GM19468 (cell line): ENCODE measurements around the gene POLR1B.
"Not testable (repeated sequence)": the region's sequence is repeated elsewhere in the genome, so short reads cannot be mapped to it uniquely, and the experiment has no call there.

Experiments used
- ATAC-seq: cut with Tn5 transposase; IDR thresholded peaks from one replicate; pipeline ENCODE4 v1.9.1; 2021; ENCODE audit warnings: mild to moderate bottlenecking, moderate library complexity, moderate number of reproducible peaks; ENCODE audit not compliant: unreplicated experiment; ENCODE audit errors: extremely low read depth

The POLR1B gene

DNA sequence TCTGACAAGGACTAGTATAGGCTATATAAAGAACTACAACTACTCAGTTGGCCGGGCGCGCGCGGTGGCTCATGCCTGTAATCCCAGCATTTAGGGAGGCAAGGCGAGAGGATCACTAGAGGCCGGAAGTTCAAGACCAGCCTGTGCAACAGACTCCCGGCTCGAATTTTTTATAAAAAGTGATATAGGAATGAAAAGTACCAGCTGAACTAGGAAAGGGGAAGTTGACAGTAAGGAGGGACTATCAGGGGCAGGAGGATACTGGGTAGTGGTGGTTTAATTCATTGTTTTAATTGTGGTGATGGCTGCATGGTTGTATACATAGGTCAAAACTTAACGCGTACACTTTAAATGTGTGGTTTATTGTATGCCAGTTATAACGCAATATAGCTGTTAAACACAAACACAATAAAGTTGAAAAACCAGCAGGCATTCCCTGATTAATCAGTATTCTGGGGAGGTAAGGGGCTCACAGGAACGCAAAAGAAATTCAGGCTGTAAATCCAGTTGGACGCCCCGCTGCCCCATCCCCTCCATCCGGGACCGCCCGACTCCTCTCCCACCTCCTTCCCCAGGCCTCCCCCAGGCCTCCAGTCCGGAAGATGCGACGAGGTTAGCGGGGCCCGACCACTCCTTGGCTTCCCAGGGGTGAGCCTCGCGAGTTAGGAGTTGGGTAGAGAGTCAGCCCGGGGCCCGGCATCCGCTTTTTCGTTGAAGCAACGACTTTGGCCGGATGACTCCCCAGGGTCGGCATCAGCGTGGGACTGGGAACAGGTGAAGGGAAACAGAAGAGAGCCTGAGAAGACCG, 746 bp upstream of the POLR1B start:
- ATAC-seq = peak; percentile 14

GRCh38 chr2:112542984-112543661, 858 bp downstream of the POLR1B start:
- no peak for ATAC-seq

- no peak for ATAC-seq
Measured at GRCh38 chr2:112547333-112547732, 5.1 kb downstream of the POLR1B start.

- no peak for ATAC-seq
Measured at GRCh38 chr2:112548980-112549379, 6.7 kb downstream of the POLR1B start.

GRCh38 chr2:112566104-112566503, 23.8 kb downstream of the POLR1B start:
- ATAC-seq = peak; percentile 42

- ATAC-seq = not testable (repeated sequence)
Measured at GRCh38 chr2:112566508-112566907, 24.2 kb downstream of the POLR1B start.

GRCh38 chr2:112572005-112572404, 29.7 kb downstream of the POLR1B start:
- no peak for ATAC-seq

DNA sequence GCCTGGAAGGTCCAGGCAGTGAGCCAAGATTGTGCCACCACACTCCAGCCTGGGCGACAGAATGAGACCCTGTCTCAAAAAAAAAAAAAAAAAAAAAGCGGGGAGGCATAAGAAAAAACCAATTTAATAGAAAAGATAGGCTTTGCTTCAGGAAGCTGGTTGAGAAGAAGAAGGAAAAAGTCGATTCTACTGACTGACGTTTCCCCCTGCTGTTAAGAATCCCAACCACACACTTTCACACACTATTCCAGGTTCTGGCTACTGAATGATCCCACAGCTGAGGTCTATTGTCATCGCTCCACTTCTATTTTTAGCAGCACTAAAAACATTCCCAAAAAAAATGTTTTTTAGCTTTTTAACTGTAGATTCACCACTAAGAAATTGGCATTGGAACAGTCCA, 35.5 kb downstream of the POLR1B start:
- ATAC-seq = no peak

- no peak for ATAC-seq
Measured at GRCh38 chr2:112579241-112579640, 37.0 kb downstream of the POLR1B start.

DNA sequence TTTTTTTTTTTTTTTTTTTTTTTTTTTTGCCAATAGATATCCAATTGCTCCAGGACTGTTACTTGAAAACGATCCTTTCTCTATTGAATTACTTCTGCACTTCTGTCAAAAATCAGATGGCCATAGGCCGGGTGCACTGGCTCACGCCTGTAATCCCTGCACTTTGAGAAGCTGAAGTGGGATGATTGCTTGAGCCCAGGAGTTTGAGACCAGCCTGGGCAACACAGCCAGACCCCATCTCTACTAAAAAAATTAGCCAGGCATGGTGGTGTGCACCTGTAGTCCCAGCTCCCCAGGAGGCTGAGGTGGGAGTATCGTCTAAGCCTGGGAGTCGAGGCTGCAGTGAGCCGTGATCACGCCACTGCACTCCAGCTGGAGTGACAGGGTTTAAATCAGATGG, 37.8 kb downstream of the POLR1B start:
- ATAC-seq = no peak

GRCh38 chr2:112582314-112582746, 40.1 kb downstream of the POLR1B start:
- no peak for ATAC-seq

GRCh38 chr2:112583497-112584133, 41.4 kb downstream of the POLR1B start:
- ATAC-seq = no peak

GRCh38 chr2:112584134-112584890, 42.0 kb downstream of the POLR1B start, which contains the start of gene CHCHD5:
TSS of gene CHCHD5 (plus strand) at chr2:112584609. CDS start at chr2:112584648, 39 bp downstream.
- peak; percentile 87 for ATAC-seq

DNA sequence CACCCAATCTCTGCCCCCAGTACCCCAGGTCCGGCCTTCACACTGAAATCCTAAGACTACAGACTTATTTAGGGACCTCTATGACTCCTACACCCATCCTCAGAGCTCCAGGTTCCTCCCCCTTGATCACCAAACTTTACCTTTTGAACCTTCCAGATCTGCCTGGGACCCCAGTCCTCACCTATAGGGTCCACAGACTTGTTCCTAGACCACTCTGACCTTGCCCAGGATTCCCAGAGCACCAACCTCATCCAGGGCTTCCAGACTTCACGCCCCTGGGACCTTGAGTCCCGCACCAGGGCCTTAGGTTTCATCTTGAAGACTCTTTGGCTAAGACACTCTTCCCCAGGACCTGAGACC, 42.6 kb downstream of the POLR1B start:
- ATAC-seq = no peak

DNA sequence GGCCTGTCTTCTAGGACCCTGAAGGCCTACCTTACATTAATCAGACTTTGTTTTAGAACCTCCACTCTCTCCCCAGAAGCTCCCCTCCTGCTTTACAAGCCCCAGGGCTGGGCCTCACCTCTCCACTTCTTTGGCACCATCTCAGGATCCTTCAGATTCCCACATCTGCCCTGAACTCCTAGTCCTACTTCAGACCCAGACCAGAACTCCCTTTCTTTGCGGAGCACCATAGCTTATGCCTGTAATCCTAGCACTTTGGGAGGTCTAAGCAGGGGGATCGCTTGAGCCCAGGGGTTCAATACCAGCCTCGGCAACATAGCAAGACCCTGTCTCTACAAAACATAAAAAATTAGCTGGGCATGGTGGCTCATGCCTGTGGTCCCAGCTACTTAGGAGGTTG, 43.1 kb downstream of the POLR1B start:
- no peak for ATAC-seq

DNA sequence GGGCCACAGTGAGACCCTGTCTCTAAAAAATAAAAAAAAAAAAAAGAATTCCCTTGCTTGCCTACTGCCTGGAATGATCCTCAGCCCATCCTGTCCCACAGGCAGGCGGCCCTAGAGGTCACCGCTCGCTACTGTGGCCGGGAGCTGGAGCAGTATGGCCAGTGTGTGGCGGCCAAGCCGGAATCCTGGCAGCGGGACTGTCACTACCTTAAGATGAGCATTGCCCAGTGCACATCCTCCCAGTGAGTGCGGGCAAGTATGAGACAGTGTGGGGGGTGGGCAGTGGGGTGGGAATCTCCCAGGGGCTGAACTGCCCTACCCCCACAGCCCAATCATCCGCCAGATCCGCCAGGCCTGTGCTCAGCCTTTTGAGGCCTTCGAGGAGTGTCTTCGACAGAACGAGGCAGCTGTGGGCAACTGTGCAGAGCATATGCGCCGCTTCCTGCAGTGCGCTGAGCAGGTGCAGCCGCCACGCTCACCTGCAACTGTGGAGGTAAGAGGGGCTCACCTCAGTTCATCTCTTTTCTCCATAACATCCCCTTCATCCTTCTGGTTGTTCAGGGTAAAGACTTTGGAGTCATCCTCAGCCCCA, 43.7 kb downstream of the POLR1B start:
- ATAC-seq = no peak

DNA sequence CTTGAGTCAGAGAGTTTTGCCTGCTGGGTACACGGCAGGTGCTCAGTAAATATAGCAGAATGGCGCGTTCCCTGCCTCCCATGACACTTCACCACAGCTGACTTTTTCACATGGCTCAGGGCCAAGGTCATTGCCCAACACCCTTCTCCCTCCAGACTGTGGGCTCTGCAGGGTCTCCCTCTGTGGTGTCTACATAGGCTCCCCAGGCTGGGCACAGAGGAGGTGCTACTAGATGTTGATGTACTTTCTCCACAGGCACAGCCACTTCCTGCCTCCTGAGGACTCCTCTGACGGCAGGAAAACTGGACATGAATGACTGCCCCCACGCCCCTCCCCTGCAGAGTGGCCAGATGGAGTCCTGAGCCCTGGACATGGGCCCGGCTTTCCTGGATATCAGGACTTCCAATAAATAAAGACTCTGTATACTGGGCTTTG, 46.4 kb downstream of the POLR1B start:
- no peak for ATAC-seq

- no peak for ATAC-seq
Measured at GRCh38 chr2:112591413-112591812, 49.1 kb downstream of the POLR1B start.

DNA sequence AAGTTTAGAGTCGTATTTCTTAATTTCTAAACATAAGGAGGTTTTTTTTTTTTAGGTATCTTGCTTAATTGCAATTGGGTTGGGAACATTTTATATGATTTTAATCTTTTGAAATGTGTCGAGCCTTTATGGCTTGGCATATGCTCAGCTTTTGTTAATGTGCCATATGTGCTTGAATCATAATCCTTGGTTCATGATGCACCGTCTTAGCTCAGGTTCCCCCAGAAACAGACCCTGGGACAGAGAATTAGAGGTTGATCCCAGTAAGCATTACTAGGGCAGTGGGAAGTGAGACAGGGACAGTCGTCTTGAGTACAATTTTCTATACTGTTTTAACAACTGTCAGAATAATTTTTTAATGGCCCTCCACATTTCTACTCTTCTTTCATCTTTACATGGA, 51.5 kb downstream of the POLR1B start:
- ATAC-seq = no peak
